Measurements from ENCODE around the gene BCL10.

Gene BCL10

GRCh38 chr1:85308833-85309350, 32.5 kb upstream of the BCL10 start:
- Mint-ChIP-seq H3K4me3 (no peak overlapping the region), H3K27ac (no peak overlapping the region), H3K9me3 (no peaks in the 10 kb centered on the region), H3K36me3 (no peaks in the 10 kb centered on the region), H3K4me1 (peaks cover 9% of the 10 kb centered on the region)
- ATAC-seq (no peak), DNase-seq (ENCODE audit: low spot score in 2 of 2) (no peak)

GRCh38 chr1:85307987-85308832, 31.8 kb upstream of the BCL10 start:
- peak overlapping the region; percentile 39 for H3K4me3 Mint-ChIP-seq
- no peak overlapping the region for H3K27ac Mint-ChIP-seq

GRCh38 chr1:85306236-85306635, 29.8 kb upstream of the BCL10 start:
- no peak for ATAC-seq
- Mint-ChIP-seq H3K9me3 (no peaks in the 10 kb centered on the region), H3K4me1 (peaks cover 9% of the 10 kb centered on the region)

More at GRCh38 chr1:85307987-85308832, 31.8 kb upstream of the BCL10 start:
- Mint-ChIP-seq H3K36me3 (no peaks in the 10 kb centered on the region), H3K9me3 (no peaks in the 10 kb centered on the region), H3K4me1 (peaks cover 9% of the 10 kb centered on the region)
- ATAC-seq (peak; percentile 93), DNase-seq (ENCODE audit: low spot score in 2 of 2) (peak; percentile 48 to 81)

GRCh38 chr1:85303440-85304162, 27.2 kb upstream of the BCL10 start:
- Mint-ChIP-seq H3K4me3 (no peak overlapping the region), H3K9me3 (no peaks in the 10 kb centered on the region), H3K36me3 (no peaks in the 10 kb centered on the region), H3K4me1 (peaks cover 18% of the 10 kb centered on the region), H3K27ac (no peak overlapping the region)
- ATAC-seq (no peak), DNase-seq (ENCODE audit: low spot score in 2 of 2) (no peak)

More at GRCh38 chr1:85306236-85306635, 29.8 kb upstream of the BCL10 start:
- DNase-seq (ENCODE audit: low spot score in 2 of 2): no peak
- Mint-ChIP-seq H3K36me3 (no peaks in the 10 kb centered on the region), H3K4me3 (no peak overlapping the region), H3K27ac (no peak overlapping the region)

GRCh38 chr1:85300140-85300539, 23.7 kb upstream of the BCL10 start:
- H3K4me3 Mint-ChIP-seq: no peak overlapping the region
- no peak overlapping the region for H3K27ac Mint-ChIP-seq
- H3K9me3 Mint-ChIP-seq: no peaks in the 10 kb centered on the region
- no peak for ATAC-seq
- peaks cover 29% of the 10 kb centered on the region for H3K4me1 Mint-ChIP-seq
- H3K36me3 Mint-ChIP-seq: peaks cover 8% of the 10 kb centered on the region
- DNase-seq (ENCODE audit: low spot score in 2 of 2): no peak

GRCh38 chr1:85297855-85298629, 21.6 kb upstream of the BCL10 start:
- Mint-ChIP-seq H3K9me3 (no peaks in the 10 kb centered on the region), H3K27ac (peak overlapping the region; percentile 85)
- ATAC-seq: peak; percentile 99

GRCh38 chr1:85297538-85297854, 21.1 kb upstream of the BCL10 start:
- H3K9me3 Mint-ChIP-seq: no peaks in the 10 kb centered on the region
- ATAC-seq: no peak

More at GRCh38 chr1:85297855-85298629, 21.6 kb upstream of the BCL10 start:
- DNase-seq (ENCODE audit: low spot score in 2 of 2): peak; percentile 56 to 89
- H3K4me1 Mint-ChIP-seq: peaks cover 29% of the 10 kb centered on the region
- H3K36me3 Mint-ChIP-seq: peaks cover 8% of the 10 kb centered on the region
- peak overlapping the region; percentile 53 for H3K4me3 Mint-ChIP-seq

GRCh38 chr1:85296980-85297379, 20.5 kb upstream of the BCL10 start:
- DNase-seq (ENCODE audit: low spot score in 2 of 2): no peak
- ATAC-seq: no peak
- Mint-ChIP-seq H3K36me3 (peaks cover 8% of the 10 kb centered on the region), H3K4me3 (peak overlapping the region; percentile 53), H3K4me1 (peaks cover 29% of the 10 kb centered on the region), H3K27ac (peak overlapping the region; percentile 85), H3K9me3 (no peaks in the 10 kb centered on the region)

More at GRCh38 chr1:85297538-85297854, 21.1 kb upstream of the BCL10 start:
- peaks cover 8% of the 10 kb centered on the region for H3K36me3 Mint-ChIP-seq
- peak overlapping the region; percentile 85 for H3K27ac Mint-ChIP-seq
- H3K4me1 Mint-ChIP-seq: peaks cover 29% of the 10 kb centered on the region
- H3K4me3 Mint-ChIP-seq: peak overlapping the region; percentile 53
- DNase-seq (ENCODE audit: low spot score in 2 of 2): no peak

GRCh38 chr1:85295654-85296053, 19.2 kb upstream of the BCL10 start:
- Mint-ChIP-seq H3K4me3 (no peak overlapping the region), H3K36me3 (peaks cover 8% of the 10 kb centered on the region), H3K9me3 (no peaks in the 10 kb centered on the region), H3K4me1 (peaks cover 29% of the 10 kb centered on the region), H3K27ac (no peak overlapping the region)
- DNase-seq (ENCODE audit: low spot score in 2 of 2): no peak
- ATAC-seq: no peak

GRCh38 chr1:85295006-85295431, 18.6 kb upstream of the BCL10 start:
- Mint-ChIP-seq H3K4me3 (no peak overlapping the region), H3K36me3 (peaks cover 8% of the 10 kb centered on the region), H3K9me3 (no peaks in the 10 kb centered on the region), H3K27ac (no peak overlapping the region), H3K4me1 (peaks cover 31% of the 10 kb centered on the region)
- DNase-seq (ENCODE audit: low spot score in 2 of 2) (no peak), ATAC-seq (no peak)

- Mint-ChIP-seq H3K36me3 (no peaks in the 10 kb centered on the region), H3K9me3 (no peaks in the 10 kb centered on the region), H3K4me1 (peaks cover 11% of the 10 kb centered on the region), H3K4me3 (no peak overlapping the region), H3K27ac (no peak overlapping the region)
- ATAC-seq: no peak
- no peak for DNase-seq (ENCODE audit: low spot score in 2 of 2)
Observed at GRCh38 chr1:85290826-85291225, 14.4 kb upstream of the BCL10 start.

GRCh38 chr1:85289848-85290335, 13.5 kb upstream of the BCL10 start:
- ATAC-seq: peak; percentile 81
- no peaks in the 10 kb centered on the region for H3K36me3 Mint-ChIP-seq

GRCh38 chr1:85289207-85289847, 12.9 kb upstream of the BCL10 start:
- H3K4me1 Mint-ChIP-seq: peaks cover 11% of the 10 kb centered on the region
- H3K9me3 Mint-ChIP-seq: no peaks in the 10 kb centered on the region
- H3K36me3 Mint-ChIP-seq: no peaks in the 10 kb centered on the region
- H3K4me3 Mint-ChIP-seq: no peak overlapping the region
- DNase-seq (ENCODE audit: low spot score in 2 of 2) (no peak), ATAC-seq (peak; percentile 95)
- no peak overlapping the region for H3K27ac Mint-ChIP-seq

More at GRCh38 chr1:85289848-85290335, 13.5 kb upstream of the BCL10 start:
- no peak for DNase-seq (ENCODE audit: low spot score in 2 of 2)
- no peak overlapping the region for H3K27ac Mint-ChIP-seq
- peaks cover 11% of the 10 kb centered on the region for H3K4me1 Mint-ChIP-seq
- H3K4me3 Mint-ChIP-seq: no peak overlapping the region
- no peaks in the 10 kb centered on the region for H3K9me3 Mint-ChIP-seq

- ATAC-seq: no peak
- H3K4me3 Mint-ChIP-seq: no peak overlapping the region
Observed at GRCh38 chr1:85284202-85284601, 7.8 kb upstream of the BCL10 start.

More at GRCh38 chr1:85284202-85284601, 7.8 kb upstream of the BCL10 start:
- no peak overlapping the region for H3K27ac Mint-ChIP-seq
- DNase-seq (ENCODE audit: low spot score in 2 of 2): no peak
- peaks cover 7% of the 10 kb centered on the region for H3K4me1 Mint-ChIP-seq
- no peaks in the 10 kb centered on the region for H3K9me3 Mint-ChIP-seq
- no peaks in the 10 kb centered on the region for H3K36me3 Mint-ChIP-seq
